ENCODE results near the gene SLMAP.
"Not testable (repeated sequence)": the region's sequence is repeated elsewhere in the genome, so short reads cannot be mapped to it uniquely, and the experiment has no call there.

SLMAP gene

DNA sequence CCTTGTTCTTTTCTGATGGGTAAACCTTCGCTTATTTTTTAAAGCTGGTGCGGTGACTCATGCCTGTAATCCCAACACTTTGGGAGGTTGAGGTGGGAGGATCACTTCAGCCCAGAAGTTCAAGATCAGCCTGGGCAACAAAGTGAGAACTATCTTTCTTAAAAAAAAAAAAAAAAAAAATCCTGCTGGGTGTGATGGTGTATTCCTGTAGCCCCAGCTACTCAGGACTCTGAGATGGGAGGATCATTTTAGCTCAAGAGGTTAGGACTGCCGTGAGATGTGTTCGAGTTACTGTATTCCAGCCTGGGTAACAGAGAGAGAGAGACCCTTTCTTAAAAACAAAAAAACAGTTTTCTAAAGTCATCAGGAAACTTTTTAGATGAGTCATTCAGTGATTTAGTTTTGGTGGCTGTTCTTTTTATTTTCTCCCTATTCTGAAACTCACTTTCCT is 37.7 kb downstream of the SLMAP start:
- no peak for DNase-seq (ENCODE audit: low spot score)

DNA sequence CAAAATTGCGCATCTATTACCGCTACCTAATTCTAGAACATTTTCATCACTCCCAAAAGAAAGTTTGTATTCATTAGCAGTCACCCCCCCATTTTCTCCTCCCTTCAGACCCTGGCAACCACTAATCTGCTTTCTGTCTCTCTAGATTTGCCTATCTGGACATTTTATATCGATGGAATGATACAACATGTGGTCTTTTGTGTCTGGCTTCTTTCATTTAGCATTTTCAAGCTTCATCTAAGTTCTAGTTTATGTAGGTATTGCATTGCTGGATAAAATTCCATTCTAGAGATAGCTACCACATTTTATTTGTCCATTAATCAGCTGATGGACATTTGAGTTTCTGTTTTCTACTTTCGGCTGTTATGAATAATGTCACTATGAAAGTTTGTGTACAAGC is 38.4 kb downstream of the SLMAP start:
- no peak for DNase-seq (ENCODE audit: low spot score)

DNA sequence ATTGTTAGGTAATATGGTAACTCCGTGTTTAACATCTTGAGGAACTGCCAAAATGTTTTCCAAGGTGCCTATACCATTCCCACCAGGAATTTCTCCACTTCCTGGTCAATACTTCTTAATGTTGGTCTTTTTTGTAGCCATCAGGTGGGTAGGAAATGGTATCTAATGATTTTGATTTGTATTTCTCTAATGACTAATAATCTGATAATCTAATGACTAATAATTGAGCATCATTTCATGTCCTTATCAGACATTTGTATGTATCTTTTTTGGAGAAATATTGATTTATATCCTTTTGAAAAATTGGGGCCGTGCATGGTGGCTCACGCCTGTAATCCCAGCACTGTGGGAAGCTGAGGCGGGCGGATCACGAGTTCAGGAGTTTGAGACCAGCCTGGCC is 38.8 kb downstream of the SLMAP start:
- no peak for DNase-seq (ENCODE audit: low spot score)

DNA sequence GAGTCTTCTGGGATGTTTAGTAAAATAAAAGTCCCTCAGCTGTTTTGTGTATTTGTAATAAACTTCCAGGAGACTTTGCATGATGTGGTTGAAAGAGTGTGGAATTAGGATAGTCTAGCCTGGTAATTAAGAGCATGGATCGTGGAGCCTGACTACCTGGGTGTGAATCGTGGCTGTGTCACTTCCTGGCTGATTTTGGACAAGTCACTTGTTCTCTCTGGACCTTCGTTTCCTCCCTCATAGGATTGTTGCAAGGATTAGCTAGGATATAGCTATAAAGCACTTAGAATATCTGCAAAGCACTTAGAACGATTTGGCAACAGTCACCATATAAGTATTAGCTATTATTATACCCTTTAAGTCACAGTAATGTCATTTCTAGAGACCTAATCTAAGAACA is 40.2 kb downstream of the SLMAP start:
- DNase-seq (ENCODE audit: low spot score), result peak; percentile 33

DNA sequence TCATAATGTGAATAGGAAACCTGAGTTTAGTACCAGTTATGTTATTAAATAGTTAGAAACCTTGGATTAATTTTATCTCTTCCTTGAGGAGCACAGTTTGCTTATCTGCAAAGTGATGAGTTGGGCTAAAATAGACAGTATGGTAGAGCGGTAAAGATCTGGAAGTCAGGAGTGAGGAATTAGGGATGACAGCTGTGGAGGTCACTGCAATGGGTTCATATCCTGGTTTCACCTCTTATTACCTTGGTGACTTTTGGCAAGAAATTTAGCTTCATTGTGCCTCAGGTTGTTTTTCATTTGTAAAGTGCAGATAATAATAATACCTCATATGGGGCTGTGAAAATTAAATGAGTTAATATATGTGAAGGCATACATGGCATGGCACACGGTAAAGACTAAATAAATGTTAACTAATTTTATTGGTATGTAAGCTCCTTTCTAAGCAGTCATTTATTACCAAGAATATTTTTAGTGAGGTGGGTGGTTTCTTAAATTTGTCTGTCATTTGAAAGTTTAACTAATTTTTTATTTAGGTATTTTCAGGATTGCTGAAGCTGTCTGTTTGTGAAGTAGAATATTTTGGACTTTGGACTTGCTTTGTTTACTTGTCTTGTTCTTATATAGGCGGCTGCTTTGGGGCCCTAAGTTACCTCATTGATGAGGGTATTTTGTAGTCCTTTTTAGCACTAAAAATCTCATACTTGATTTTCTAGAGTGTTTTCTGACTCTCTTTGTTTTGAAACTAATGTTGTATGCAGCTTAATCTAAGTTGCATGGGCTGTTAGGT is 41.8 kb downstream of the SLMAP start:
- no peak for DNase-seq (ENCODE audit: low spot score)

DNA sequence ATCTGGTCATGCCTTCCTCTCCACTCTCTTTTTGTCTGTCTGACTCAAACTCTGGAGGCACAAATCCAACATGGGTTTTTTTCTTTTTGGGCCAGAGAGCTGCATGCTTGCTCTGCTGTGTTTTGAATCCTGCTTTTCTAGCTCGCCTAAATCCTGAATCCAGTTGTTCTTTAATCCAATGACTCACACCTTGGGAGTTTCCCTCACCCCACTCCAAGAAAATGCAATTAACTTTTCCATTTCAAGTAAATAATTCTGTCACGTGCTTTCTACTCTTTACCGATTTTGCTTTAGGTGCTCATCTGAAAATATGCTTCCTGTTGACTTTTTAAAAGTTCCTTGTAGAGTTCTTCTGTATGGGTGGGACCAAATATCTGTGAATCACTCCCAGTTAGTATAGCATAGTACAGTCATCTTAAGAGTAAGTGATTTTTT is 47.6 kb downstream of the SLMAP start:
- DNase-seq (ENCODE audit: low spot score), result peak; percentile 40

DNA sequence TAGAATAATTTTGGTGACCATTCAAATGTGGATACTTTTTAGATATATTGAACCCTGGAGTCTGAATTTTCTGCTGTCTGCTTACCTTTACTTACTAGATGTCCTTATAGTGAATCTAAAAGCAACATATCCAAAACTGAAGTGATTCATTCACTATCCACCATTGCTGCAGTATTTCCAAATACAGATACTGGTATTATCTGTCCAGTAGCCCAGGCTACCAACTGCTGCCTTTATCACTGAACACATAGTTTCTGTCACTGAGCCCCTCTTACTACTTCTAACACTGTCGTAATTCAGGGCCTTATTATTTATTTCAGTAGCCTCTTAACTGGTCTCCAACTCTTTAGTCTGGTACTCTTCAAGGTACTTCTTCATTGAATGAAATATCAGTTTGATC is 49.2 kb downstream of the SLMAP start:
- DNase-seq (ENCODE audit: low spot score), result no peak

DNA sequence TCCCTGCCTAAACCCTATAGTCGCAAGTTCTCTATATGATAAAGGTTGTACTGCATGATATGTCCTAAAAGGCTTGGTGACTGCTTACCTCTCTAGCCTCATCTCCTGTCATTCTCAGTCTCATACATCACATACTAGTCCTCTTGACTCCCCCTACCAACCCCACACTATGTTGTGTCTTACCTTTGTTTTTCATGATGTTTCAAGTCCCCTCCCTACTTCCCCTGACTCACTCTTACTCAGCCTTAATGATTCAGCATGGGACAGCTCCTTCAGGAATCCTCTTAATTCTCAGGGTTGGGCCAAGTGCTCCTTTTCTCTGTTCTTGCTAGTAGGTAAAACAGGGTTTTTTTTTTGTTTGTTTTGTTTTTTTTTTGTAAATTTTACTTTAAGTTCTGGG is 49.6 kb downstream of the SLMAP start:
- no peak for DNase-seq (ENCODE audit: low spot score)

DNA sequence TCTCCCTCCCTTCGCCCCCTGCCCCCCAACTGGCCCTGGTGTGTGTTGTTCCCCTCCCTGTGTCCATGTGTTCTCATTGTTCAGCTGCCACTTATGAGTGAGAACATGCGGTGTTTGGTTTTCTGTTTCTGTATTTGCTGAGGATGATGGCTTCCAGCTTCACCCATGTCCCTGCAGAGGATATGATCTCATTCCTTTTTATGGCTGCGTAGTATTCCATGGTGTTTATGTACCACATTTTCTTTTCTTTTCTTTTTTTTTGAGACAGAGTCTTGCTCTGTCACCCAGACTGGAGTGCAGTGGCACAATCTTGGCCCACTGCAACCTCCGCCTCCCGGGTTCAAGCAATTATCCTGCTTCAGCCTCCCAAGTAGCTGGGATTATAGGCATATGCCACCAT is 50.1 kb downstream of the SLMAP start:
- DNase-seq (ENCODE audit: low spot score), result not testable (repeated sequence)

DNA sequence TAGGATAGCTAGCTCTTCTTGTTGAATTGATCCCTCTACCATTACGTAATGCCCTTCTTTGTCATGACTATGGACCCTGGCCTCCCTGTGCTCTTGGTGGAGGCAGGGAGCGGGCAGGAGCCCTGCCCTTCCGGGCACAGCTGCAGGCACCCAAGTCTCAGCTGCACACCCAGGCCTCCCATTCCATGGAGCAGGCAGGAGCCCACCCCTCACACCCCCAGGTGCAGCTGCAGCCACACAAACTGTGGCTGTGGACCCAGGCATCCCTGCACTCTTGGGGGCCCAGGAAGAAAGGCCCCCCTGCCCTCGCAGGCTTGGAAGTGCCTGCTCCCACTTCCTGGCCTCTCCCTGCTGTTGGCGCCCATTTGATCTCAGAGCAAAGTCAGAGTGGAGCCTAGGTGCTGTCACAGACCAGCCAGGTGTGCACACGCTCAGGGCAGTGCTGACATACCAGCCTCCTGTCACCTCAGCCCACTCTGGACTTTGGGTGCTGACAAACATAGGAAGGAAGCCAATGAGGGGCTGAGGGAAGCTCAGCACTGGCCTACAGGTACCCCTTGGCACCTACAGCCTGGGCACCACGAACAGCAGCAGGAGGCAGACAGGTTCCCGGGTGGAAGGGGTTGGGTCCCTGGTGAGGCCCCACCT is 53.0 kb downstream of the SLMAP start:
- no peak for DNase-seq (ENCODE audit: low spot score)

DNA sequence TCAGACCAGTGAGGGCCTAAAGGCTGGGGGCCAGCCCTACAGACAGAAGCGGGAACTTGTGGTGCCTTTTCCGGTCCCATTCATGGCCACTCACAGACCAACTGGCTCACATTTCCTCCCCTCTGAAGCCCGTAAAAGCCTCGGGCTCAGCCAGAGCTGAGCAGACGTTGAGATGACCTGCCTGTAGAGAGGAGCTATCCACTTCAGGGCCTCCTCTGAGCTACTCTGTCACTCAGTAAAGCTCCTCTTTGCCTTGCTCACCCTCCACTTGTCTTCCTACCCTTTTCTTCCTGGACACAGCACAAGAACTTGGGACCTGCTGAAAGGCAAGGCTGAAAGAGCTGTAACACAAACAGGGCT is 53.5 kb downstream of the SLMAP start:
- no peak for DNase-seq (ENCODE audit: low spot score)

DNA sequence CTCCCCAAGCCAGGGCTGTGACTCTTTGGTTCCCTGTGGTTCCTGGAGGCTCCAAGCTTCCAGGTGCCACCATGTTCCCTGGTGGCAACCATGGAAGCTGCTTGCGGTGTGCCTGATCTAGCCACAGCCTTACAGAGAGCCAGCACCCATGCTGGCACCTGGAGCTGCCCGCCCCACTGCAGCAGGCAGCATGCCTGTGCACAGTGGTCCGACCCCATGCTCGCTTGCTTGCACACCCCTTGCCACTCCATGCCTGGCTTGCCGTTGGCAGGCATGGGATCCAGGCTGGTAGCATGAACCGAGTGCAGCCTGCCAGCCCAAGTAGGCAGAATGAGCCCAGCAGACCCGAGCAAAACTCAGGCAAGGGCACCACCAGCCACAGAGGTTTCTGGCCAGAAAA is 53.9 kb downstream of the SLMAP start:
- DNase-seq (ENCODE audit: low spot score), result no peak

DNA sequence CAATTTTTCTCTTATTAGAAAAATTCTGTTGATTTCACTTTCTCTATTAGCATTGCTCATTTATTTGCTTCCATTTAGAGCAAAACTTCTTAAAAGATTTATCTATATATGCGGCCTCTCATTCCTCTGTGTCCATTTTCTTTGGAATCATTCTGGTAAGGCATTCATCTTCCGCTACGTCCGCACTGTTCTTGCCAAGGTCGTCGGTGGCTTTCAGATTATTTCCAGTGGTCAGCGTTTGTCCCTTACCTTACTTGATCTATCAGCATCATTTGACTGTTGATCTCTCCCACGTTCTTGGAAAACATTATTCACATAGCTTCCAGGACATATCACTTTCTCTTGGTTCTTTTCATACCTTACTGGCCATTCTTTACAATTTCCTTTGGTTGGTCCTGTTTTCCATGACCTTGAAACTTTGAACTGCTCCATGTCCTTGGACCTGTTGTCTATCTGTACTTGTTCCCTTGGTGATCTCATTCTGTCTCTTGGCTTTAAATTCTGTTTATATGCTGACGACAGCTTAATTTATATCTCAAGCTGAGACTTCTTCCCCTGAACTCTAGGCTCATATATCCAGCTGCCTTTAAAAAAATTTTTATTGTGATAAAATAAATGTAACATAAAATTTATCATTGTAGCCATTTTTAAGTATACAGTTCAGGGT is 54.5 kb downstream of the SLMAP start:
- no peak for DNase-seq (ENCODE audit: low spot score)

DNA sequence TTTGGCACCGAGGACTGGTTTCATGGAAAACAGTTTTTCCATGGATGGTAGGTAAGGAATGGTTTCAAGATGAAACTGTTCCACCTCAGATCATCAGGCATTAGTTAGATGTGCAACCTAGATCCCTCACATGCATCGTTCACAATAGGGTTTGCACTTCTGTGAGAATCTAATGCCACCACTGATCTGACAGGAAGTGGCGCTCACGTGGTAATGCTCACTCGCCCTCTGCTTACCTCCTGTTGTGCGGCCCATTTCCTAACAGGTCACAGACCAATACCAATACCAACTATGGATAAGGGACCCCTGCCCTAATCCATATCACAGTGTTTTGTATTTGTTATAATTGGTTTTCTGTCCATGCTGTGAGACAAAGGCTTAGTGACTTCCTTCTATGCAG is 58.9 kb downstream of the SLMAP start:
- no peak for DNase-seq (ENCODE audit: low spot score)

DNA sequence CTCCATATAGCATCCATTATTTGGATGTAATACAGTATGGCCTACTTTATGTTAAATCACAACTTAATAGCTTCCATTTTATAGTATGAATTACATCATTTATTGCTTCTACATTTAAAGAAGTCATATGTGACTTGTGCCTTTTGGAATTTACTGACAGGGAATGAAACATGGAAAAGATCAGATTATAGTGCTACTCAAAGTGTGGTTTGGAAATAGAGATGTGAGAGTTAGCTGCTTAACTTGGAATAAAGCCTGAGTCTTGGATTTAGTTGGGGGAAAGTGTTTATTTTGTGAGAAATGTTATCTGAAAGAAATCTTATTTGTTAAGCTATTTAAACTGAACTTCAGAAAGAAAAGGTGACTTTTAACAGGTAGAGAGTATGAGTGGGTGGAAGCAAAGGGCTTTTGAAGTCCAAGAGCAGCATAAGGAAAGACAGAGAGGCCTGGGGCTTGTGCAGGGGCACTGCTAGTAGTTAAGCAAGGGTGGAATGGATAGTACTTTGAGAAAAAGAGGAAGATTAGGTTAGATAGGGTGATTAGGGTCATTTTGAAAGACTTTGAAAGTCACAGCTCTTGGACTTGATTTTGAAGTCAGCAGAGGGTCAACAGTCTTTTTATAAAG is 60.5 kb downstream of the SLMAP start:
- no peak for DNase-seq (ENCODE audit: low spot score)

DNA sequence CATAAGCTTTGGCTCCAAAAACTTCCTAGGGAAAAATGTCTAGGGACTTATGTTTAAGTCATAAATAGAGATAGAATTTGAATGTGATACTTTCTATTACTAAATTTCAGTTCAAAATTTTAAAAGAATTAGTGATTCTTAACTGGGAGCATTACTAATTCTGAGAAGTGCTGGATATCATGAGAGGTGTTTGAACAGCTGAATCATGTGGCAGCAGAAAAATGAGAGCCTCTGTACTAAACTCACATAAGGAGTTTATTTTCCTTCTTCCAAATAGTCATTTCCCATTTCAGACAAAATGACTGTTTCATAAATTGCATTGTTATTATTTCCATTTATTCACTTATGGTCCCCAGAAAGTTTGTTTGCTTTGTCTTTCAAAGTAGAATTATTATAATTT is 62.7 kb downstream of the SLMAP start:
- DNase-seq (ENCODE audit: low spot score), result no peak

DNA sequence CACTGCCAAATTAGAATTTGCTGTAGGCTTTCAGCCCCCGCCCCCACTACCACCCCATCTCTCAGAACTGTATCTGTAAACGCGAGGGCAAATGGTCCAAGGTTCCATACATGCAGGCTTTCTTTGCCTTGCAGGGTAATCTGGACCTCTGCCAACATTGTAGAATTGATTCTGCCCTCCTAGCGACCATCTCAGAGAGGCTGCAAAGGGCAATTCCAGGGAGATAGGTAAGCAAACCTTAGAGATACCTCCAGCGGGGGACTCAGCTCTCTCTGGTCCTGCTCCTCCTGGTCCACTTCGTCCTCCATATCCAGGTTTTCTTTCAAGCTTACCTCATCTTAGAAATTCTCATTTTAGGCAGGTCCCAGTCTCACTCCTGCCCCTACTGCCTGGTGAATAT is 64.4 kb downstream of the SLMAP start:
- DNase-seq (ENCODE audit: low spot score), result no peak

DNA sequence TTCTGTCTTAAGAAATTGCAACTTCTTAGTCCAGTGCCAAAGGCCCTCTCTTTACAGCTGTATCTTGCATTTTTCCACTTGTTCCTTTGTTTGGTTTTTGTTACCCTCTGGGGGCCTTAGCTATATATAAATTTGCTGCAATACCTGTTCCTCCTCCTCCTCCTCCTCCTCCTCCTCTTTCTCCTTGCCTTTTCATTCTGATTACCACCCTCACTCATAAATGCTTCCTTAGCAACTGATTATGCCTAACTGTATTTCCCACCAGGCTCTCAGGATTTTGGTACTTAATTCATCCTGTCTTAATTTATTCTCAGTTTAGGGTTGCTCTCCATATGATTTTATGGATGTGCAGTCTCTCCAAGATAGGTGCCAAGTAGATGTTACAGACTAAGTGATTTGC is 65.7 kb downstream of the SLMAP start:
- DNase-seq (ENCODE audit: low spot score), result no peak

DNA sequence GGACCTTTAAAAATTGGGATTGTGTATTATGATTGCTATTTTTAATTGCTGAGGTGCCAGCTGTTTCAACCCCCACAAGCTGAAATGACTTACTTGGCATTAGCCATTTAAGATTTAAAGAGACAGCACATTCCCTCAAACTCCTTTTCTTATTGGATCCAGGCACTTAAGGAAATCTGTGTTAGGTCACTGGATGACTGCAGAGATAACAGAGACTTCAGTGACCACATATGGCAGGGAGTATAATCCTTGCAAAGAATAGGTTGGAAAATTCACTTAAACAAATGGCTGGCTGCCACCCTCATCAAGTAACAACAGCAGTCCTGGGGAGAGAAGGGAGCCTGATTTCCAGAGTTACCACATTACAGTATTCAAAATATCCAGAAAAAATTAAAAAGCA is 66.6 kb downstream of the SLMAP start:
- DNase-seq (ENCODE audit: low spot score), result no peak

DNA sequence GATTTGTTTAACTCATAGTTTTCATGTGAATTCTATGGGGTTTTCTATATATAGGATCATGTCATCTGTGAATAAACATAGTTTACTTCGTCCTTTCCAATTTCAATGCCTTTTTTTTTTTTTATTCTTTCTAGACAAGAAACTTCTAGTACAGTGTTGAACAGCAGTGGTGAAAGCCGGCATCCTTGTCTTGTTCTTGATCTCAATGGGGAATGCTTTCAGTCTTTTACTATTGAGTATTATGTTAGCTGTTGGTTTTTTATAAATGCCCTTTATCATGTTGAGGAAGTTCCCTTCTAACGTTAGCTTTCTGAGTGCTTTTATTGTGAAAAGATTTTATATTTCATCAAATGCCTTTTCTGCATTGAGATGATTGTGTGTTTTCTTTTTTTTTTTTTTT is 69.0 kb downstream of the SLMAP start:
- no peak for DNase-seq (ENCODE audit: low spot score)

DNA sequence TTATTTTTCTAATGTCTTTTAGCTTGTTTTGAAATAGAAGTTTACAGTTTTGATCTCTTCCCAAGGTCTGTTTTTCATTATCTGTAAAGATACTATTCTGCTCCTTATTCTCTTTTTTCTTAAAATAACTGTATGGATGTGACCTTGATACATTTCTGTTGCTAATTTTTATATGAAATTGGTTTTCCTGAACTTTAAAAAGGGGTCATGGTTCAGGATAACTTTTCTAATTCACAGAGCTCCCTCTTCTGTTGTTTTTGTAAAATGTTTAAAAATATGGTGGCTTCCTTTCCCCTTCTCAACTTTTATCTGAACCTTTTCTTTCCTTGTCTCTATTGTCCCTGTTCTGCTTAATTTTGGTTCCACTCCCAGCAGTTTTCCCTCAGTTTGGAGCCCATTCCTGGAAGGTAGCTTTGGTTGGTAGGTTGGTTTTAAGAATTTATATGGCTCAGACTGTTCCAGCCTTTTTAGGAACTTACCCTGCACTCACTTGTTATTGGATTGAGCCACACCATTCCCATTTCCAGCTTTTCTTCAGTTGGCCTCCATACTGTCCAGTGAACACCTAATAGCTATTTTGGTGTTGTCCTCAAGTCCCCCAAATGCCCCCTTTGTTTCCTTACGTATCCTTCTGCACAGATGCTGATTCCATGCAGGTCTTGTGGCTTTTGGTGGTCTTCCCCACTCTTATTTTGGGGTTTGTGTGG is 70.3 kb downstream of the SLMAP start:
- no peak for DNase-seq (ENCODE audit: low spot score)
